ENCODE data around the gene ZSCAN2.

GRCh38 chr15:84621358-84621979, 20.7 kb downstream of the ZSCAN2 start:
- TF ChIP-seq CTCF (conservative IDR thresholded peaks at IDR 0.05; ENCODE audit: low read depth, low read length) = no peak
- TF ChIP-seq POLR2A (IDR thresholded peaks at IDR 0.05; ENCODE audit: low read depth, low read length) = no peak
- TF ChIP-seq MAFK (IDR thresholded peaks at IDR 0.05; ENCODE audit: low read depth, low read length) = no peak
- no peak for TF ChIP-seq SMC3 (IDR thresholded peaks at IDR 0.05; ENCODE audit: low read depth, low read length)
- no peak for TF ChIP-seq RFX5 (IDR thresholded peaks at IDR 0.05; ENCODE audit: low read depth, low read length)
- TF ChIP-seq BHLHE40 (IDR thresholded peaks at IDR 0.05; ENCODE audit: low read depth, low read length) = no peak

Measured in IMR-90 (cell line).